ENCODE results near the gene C11orf58.

C11orf58 gene

DNA sequence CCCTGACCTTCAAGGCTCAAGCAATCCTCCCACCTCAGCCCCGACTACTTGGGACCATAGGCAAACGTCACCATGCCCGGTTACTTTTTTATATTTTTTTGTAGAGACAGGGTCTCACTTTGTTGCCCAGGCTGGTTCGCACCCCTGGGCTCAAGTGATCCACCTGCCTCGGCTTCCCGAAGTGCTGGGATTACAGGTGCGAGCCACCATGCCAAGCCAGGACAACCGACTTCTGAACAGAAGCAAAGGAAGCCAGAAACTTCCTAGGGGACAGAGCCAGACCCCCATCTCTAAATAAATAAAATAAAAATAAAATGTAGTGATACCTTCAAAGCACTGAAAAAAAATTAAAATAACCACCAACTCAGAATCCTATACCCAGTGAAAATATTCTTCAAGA, 26.4 kb downstream of the C11orf58 start:
- TF ChIP-seq TCF12 (IDR thresholded peaks at IDR 0.05; ENCODE audit: low read depth): no peak
- TF ChIP-seq CEBPB (IDR thresholded peaks at IDR 0.05): no peak
- no peak for TF ChIP-seq TAF1 (IDR thresholded peaks at IDR 0.05; ENCODE audit: low read depth)

DNA sequence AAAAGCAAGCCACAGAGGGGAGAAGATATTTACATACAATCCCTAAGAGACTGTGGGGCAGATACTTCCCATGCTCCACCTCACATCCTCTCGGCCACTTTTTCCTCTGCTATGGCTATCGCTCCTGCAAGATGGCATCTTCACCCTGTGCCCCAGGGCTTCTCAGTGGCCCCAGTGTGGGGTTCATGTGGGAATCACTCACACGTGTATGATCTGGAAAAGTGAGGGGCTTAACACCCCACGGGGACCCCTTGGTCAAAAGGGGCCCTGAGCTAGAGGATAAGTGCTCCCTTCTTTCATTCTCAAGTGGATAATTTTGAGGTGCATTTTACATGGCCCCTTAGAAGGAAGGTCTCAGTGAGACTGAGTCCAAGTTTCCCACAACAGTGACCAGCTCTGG, 28.7 kb downstream of the C11orf58 start:
- TF ChIP-seq CREB1 (IDR thresholded peaks at IDR 0.05; ENCODE audit: low read depth): no peak
- no peak for TF ChIP-seq ZBTB7A (IDR thresholded peaks at IDR 0.05; ENCODE audit: low read depth)
- TF ChIP-seq EGR1 (IDR thresholded peaks at IDR 0.05): no peak
- TF ChIP-seq, protein P1, sequence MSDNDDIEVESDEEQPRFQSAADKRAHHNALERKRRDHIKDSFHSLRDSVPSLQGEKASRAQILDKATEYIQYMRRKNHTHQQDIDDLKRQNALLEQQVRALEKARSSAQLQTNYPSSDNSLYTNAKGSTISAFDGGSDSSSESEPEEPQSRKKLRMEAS (IDR thresholded peaks at IDR 0.05): no peak

DNA sequence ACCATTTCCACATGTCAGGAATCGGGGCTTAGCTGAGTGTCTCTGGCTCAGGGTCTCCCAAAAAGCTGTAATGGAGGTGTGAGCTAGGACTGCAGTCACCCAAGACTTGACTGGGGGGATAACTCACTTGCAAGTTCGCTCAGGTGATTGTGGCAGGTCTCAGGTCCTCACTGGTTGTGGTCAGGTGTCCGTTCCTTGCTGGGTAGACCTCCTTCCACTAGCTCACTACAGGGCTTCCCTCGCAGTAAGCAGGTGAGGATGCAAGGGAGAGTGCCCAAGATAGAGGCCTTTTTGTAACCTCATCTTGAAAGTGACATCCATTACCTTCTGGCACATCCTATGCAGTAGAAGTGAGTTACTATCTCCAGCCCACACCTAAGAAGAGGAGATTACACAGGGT, 29.5 kb downstream of the C11orf58 start:
- TF ChIP-seq, protein P1 (IDR thresholded peaks at IDR 0.05): no peak
- TF ChIP-seq TEAD4 (IDR thresholded peaks at IDR 0.05) (no peak), CEBPB (IDR thresholded peaks at IDR 0.05) (no peak), FOXM1 (IDR thresholded peaks at IDR 0.05; ENCODE audit: borderline replicate concordance, low read depth) (no peak), NFIC (IDR thresholded peaks at IDR 0.05) (no peak), TCF12 (IDR thresholded peaks at IDR 0.05; ENCODE audit: low read depth) (no peak), CREB1 (IDR thresholded peaks at IDR 0.05; ENCODE audit: low read depth) (no peak), YY1 (IDR thresholded peaks at IDR 0.05; ENCODE audit: low read depth) (no peak), EGR1 (IDR thresholded peaks at IDR 0.05) (no peak), TAF1 (IDR thresholded peaks at IDR 0.05; ENCODE audit: low read depth) (no peak), ZBTB7A (IDR thresholded peaks at IDR 0.05; ENCODE audit: low read depth) (no peak), RAD21 (IDR thresholded peaks at IDR 0.05; ENCODE audit: low read depth) (no peak)
- TF ChIP-seq, protein P2, sequence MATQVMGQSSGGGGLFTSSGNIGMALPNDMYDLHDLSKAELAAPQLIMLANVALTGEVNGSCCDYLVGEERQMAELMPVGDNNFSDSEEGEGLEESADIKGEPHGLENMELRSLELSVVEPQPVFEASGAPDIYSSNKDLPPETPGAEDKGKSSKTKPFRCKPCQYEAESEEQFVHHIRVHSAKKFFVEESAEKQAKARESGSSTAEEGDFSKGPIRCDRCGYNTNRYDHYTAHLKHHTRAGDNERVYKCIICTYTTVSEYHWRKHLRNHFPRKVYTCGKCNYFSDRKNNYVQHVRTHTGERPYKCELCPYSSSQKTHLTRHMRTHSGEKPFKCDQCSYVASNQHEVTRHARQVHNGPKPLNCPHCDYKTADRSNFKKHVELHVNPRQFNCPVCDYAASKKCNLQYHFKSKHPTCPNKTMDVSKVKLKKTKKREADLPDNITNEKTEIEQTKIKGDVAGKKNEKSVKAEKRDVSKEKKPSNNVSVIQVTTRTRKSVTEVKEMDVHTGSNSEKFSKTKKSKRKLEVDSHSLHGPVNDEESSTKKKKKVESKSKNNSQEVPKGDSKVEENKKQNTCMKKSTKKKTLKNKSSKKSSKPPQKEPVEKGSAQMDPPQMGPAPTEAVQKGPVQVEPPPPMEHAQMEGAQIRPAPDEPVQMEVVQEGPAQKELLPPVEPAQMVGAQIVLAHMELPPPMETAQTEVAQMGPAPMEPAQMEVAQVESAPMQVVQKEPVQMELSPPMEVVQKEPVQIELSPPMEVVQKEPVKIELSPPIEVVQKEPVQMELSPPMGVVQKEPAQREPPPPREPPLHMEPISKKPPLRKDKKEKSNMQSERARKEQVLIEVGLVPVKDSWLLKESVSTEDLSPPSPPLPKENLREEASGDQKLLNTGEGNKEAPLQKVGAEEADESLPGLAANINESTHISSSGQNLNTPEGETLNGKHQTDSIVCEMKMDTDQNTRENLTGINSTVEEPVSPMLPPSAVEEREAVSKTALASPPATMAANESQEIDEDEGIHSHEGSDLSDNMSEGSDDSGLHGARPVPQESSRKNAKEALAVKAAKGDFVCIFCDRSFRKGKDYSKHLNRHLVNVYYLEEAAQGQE (IDR thresholded peaks at IDR 0.05; ENCODE audit: low read depth): no peak
- TF ChIP-seq, protein P3, sequence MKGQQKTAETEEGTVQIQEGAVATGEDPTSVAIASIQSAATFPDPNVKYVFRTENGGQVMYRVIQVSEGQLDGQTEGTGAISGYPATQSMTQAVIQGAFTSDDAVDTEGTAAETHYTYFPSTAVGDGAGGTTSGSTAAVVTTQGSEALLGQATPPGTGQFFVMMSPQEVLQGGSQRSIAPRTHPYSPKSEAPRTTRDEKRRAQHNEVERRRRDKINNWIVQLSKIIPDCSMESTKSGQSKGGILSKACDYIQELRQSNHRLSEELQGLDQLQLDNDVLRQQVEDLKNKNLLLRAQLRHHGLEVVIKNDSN (IDR thresholded peaks at IDR 0.05): no peak

DNA sequence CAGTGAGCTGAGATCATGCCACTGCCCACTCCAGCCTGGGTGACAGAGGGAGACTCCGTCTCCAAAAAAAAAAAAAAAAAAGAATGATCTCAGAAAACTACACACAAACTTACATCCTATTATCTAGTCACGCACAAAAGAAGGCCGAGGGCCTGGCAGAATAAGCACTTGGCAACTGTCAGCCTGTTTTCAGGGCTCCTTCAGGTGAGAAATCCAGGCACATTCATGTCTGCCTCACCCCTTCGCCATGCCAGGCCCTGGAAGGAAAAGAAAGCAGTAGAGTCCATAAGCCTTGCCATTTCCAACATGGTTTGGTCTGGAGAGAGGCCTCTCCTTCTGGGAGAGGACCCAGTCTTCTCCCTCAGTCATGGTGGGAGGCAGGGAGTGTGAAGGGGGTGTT, 30.9 kb downstream of the C11orf58 start:
- TF ChIP-seq, protein P1 (IDR thresholded peaks at IDR 0.05): no peak
- no peak for TF ChIP-seq FOXM1 (IDR thresholded peaks at IDR 0.05; ENCODE audit: borderline replicate concordance, low read depth)
- TF ChIP-seq EGR1 (IDR thresholded peaks at IDR 0.05): no peak
- no peak for TF ChIP-seq TEAD4 (IDR thresholded peaks at IDR 0.05)
- no peak for TF ChIP-seq CEBPB (IDR thresholded peaks at IDR 0.05)

DNA sequence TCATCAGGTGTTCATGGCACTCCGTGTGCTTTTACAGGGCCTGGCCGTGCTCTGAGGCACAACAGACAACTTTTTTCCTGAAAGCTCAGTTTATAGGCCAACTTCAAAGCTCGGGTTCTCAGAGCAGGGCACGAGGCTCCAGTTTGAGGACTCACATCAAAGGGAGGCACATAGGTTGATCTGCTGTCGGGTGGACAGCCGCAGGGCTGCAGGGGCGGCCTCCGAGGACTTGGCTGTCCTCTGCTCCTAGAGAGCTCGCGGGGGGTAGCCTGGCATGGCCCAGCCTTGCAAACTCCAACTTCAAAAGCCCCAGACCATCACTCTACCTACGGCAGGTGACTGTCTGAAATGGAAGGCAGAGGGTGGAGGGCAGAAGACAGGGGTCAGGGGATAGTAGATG, 31.6 kb downstream of the C11orf58 start:
- TF ChIP-seq RAD21 (IDR thresholded peaks at IDR 0.05; ENCODE audit: low read depth) (no peak), TEAD4 (IDR thresholded peaks at IDR 0.05) (no peak), EGR1 (IDR thresholded peaks at IDR 0.05) (no peak), YY1 (IDR thresholded peaks at IDR 0.05; ENCODE audit: low read depth) (no peak), FOXM1 (IDR thresholded peaks at IDR 0.05; ENCODE audit: borderline replicate concordance, low read depth) (no peak), EP300 (IDR thresholded peaks at IDR 0.05; ENCODE audit: borderline replicate concordance) (no peak), CEBPB (IDR thresholded peaks at IDR 0.05) (no peak), NFIC (IDR thresholded peaks at IDR 0.05) (no peak), TCF12 (IDR thresholded peaks at IDR 0.05; ENCODE audit: low read depth) (no peak), ZBTB7A (IDR thresholded peaks at IDR 0.05; ENCODE audit: low read depth) (no peak), TAF1 (IDR thresholded peaks at IDR 0.05; ENCODE audit: low read depth) (no peak), CREB1 (IDR thresholded peaks at IDR 0.05; ENCODE audit: low read depth) (no peak)
- TF ChIP-seq, protein P2 (IDR thresholded peaks at IDR 0.05; ENCODE audit: low read depth): no peak
- TF ChIP-seq, protein P3 (IDR thresholded peaks at IDR 0.05): no peak
- TF ChIP-seq, protein P1 (IDR thresholded peaks at IDR 0.05): no peak

DNA sequence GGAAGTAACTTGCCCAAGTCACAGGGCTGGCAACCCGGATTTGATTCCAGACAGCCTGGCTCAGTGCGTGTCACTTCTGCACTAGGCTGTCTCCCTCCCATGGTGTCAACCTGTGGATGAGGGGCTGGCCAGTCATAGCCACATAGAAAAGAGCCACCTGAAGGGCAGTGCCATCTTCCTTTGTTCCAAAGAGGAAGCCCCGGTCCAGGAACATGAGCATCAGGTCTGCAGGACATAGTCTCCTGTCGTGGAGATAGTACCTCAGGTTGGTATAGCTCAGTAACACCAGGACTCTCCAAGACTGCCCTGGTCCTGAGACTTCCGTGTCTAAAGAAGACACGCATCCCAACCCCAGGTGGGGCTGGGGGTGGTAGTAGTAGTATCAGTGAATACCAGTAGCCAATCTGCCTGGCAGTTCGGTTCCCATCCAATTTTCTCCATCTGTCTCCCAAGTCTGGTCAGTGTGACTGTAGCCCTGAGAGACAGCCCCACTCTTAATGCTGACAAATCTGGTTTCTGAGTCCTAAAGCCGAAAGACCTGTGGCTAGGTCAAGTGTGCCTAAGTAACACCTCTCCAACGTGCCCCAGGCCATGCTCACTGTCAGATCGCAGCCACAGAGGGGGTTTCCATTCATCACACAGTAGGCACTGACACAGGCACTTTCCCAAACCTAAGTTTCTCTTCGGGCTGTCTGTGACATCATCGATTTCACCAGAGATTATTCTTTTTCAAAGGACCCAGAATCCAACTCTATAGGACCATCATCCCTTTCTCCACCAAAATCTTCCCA, 33.1 kb downstream of the C11orf58 start:
- no peak for TF ChIP-seq TCF12 (IDR thresholded peaks at IDR 0.05; ENCODE audit: low read depth)
- TF ChIP-seq ZBTB7A (IDR thresholded peaks at IDR 0.05; ENCODE audit: low read depth): no peak
- no peak for TF ChIP-seq FOXM1 (IDR thresholded peaks at IDR 0.05; ENCODE audit: borderline replicate concordance, low read depth)
- TF ChIP-seq EP300 (IDR thresholded peaks at IDR 0.05; ENCODE audit: borderline replicate concordance): no peak
- TF ChIP-seq NFIC (IDR thresholded peaks at IDR 0.05): no peak
- TF ChIP-seq TAF1 (IDR thresholded peaks at IDR 0.05; ENCODE audit: low read depth): no peak
- no peak for TF ChIP-seq YY1 (IDR thresholded peaks at IDR 0.05; ENCODE audit: low read depth)
- TF ChIP-seq CEBPB (IDR thresholded peaks at IDR 0.05): no peak
- TF ChIP-seq, protein P2 (IDR thresholded peaks at IDR 0.05; ENCODE audit: low read depth): no peak
- TF ChIP-seq CREB1 (IDR thresholded peaks at IDR 0.05; ENCODE audit: low read depth): no peak
- TF ChIP-seq, protein P1 (IDR thresholded peaks at IDR 0.05): no peak
- TF ChIP-seq, protein P3 (IDR thresholded peaks at IDR 0.05): no peak
- no peak for TF ChIP-seq EGR1 (IDR thresholded peaks at IDR 0.05)
- no peak for TF ChIP-seq TEAD4 (IDR thresholded peaks at IDR 0.05)
- no peak for TF ChIP-seq RAD21 (IDR thresholded peaks at IDR 0.05; ENCODE audit: low read depth)
